Stimulated activated CD8-positive, alpha-beta memory T cell treated with anti-CD3 and anti-CD28 coated beads, Interleukin-2, amount 100 ng/mL, for 1 hour (primary cell): ENCODE measurements around the gene ARL16.

Source experiments
- DNase-seq, 2 donors: peaks; one replicate each; pipeline ENCODE4 v3.0.0-alpha.2; 2020; ENCODE audit warnings: low read depth in 2 of 2

Gene ARL16

GRCh38 chr17:81644496-81644895, 39.1 kb downstream of the ARL16 start:
- DNase-seq: no peak

DNA sequence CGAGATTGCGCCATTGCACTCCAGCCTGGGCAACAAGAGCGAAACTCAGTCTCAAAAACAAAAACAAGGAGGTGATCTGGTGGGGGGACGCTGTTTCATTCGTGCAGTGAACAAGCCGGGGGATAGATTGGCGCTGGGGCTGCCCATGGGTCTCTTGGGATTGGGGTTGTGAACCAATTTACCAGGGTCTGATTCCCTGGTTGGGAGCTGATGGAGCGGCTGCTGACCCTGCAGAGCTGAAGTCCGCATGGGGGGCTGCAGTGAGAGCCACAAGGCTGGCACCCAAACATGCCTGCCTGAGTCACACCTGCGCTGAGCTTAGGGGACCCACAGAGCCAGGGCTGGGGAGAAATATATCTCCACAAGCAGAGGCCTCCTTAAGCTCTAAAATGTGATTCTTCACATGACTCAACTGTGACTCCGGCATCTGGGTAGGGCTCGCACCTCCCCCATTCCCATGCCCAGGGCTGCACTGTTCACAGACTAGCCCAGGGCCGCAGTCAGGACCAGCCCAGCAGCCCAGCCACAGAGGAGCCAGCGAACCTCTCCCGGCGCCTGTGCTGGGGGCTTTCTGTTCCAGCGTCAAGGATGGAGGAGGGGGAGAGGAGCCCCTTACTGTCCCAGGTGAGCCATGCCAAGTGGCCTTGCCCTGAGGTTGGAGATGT, 41.6 kb downstream of the ARL16 start:
- DNase-seq: no peak

DNA sequence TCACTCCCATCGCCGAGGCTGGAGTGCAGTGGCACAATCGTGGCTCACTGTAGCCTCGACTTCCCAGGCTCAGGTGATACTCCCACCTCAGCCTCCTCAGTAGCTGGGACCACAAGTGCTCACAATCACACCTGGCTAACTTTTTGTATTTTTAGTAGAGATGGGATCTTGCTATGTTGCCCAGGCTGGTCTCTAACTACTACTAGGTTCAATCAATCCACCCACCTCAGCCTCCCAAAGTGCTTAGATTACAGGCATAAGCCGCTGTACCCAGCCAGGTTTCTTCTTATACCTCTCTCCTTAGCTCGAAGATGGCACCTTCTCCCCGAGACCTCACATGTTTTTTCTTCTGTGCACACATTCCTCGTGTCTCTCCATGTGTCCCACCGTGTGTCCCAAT, 43.6 kb downstream of the ARL16 start:
- DNase-seq: no peak

DNA sequence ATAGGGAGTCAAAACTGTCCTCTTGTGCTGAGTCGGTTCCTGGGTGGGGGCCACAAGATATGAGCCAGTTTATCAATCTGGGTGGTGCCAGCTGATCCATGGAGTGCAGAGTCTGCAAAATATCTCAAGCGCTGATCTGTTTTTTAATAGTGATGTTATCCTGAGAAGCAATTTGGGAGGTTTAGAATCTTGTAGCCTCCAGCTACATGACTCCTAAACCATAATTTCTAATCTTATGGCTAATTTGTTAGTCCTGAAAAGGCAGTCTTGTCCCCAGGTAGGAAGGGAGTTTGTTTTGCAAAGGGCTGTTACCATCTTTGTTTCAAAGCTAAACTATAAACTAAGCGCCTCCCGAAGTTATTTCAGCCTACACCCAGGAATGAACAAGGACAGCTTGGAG, 44.9 kb downstream of the ARL16 start:
- no peak for DNase-seq

DNA sequence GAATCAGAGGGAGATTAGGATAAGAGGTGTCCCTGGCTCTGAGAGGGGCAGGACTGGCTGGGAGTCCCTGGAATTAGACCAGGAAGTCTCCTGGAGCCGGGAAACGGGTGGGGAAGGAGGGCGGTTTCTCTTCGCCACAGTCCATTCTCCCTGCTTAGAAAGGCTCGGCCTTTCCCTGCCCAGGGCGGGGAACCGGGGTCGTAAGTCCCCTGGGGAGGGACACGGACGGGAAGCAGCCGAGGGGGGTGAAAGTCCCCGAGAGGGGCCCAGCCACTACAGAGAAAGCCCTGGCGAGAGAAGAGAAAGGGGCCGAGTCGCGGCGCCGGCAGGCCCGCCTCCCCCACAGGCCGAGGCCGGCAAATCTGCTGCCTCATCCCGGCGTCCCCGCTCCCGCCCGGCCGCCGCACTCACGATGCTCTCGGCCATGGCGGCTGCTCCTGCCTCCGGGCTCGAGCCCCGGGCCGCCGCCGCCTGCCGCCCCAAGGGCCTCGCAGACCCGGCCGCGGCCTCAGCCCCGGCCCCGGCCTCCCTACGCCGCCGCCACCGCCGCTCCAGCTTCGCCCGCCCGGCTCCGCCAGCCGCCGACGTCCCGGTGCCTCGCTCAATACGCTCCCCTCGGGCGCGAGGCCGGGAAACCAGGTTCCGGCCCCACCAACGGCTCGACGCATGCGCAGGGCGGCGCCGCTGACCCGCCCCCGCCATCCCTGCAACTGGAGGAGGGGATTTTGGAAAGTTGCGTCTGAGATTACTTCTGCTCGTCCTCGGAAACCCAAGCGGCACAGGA, 46.9 kb downstream of the ARL16 start, which contains the start of the genes NPLOC4 and TSPAN10:
Gene NPLOC4 (minus strand): TSS at position 608 of the 784 bp plus-strand sequence. CDS start 182 bp downstream, at position 426.
Gene TSPAN10 (plus strand): TSS at position 692 of the 784 bp plus-strand sequence. CDS start 5,217 bp downstream, outside the sequence.
- DNase-seq: peak; percentile 71 to 77

DNA sequence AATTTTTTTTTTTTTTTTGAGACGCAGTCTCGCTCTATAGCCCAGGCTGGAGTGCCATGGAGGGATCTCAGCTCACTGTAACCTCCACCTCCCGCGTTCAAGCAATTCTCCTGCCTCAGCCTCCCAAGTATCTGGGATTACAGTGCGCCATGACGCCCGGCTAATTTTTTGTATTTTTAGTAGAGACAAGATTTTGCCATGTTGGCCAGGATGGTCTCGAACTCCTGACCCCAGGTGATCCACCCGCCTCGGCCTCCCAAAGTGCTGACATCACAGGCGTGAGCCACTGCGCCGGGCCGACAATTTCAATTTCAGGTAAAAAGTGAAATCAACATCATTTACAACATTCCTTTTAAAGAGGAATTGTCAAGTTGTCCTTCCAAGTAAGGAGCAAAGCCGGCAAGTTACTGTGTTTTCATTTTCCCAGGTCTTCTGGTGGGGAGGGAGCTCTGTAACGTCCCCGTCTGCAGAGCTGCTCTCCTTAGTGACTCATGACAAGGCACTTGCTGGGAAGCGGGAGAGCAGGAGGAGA, 47.6 kb downstream of the ARL16 start:
- DNase-seq: no peak

DNA sequence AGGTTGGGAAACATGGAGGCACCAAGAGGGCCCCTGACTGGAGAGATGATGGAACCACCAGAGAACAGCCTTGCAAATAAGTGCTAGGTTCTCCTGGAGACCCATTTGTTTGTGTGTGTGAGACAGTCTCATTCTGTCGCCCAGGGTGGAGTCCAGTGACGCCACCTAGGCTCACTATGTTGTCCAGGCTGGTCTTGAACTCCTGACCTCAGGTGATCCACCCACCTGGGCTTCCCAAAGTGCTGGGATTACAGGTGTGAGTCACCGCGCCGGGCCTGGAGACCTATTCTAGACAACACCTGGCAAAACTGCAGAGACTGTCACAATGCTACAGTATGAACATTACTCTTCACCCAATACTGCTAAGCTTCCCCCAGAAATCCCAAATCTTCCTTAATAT, 48.2 kb downstream of the ARL16 start:
- DNase-seq: no peak

- no peak for DNase-seq
Observed at GRCh38 chr17:81631482-81631881, 52.1 kb downstream of the ARL16 start.
